ENCODE data around the gene HUNK.

The HUNK gene

DNA sequence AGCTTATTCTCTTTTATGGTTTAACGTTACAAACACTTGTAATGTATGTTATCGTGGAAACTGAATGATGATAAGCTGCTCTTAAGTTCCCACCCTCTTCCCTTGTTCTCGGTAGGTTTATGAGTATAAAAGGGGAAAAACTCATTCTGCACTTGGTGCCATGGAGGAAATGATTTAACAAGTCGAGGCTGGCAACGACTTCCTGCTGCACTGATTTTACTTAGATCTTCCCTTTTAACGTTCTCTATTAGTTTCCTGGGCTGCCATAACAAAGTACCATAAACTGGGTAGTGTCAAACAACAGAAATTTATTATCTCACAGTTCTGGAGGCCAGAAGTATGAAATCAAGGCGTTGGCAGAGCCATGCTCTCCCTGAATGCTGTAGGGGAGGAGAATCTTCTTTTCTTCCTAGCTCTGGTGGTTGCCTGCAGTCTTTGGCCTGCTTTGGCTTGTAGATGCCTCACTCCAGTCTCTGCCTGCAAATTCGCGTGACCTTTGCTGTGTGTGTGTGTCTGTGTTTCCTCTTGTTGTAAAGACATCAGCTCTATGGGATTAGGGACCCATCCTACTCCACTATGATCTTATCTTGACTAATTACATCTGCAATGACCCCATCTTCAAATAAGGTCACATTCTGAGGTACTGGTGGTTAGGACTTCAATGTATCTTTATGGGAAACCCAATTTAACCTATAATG lies 26.3 kb downstream of the HUNK start:
- no peak for DNase-seq

DNA sequence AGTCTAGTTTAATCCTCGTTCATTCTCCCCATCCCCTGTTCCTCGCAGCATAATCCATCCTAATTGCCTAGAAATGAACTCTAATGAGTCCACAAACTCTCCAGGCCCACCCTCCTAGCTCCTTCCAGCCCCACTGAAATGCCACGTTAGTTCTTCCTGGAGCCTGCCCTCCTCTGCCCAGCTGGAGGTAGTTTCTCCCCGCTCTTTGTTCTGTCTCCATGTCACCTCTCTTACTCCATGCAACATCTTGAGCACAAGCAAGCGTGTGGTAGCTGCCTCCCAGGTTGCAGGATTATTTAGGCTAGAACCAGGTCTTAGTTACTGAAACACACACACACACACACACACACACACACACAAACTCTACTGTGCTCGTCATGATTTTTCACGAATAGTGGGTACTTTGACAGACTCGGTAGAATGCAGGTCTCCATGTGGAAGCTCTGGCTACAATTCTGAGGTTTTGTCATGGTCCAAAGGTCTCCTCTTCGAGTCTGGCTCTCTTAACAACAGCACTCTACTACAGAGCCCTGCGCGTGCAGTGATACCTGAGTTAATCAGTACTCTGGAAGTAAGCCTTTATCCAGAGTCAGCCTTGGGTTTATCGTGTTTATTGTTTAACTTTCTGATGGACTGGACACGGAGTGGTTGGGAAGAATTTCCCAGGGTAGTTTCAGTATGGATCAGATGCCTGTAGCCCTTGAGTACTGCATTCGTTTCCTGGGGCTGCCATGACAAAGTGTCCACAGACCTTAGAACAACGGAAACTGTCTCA lies 27.5 kb downstream of the HUNK start:
- DNase-seq: no peak

DNA sequence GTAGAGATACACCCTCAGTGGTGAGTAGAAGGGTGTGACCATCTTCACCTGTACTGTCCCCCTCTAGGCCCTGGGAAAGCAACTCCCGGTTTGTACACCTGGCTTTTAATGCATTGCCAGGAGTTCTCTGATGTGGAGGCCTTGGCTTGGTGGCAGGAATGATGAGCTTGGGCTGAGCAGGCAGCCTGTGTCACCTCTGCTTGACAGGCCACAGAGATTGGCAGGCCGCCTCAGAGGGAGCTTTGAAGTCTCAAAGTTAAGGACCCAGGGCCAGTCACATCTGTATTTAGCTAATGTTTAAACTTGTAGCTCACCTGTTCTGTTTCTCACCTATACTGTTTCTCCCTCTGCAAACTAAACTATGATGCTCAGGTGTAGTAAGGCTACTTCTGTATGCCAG lies 28.5 kb downstream of the HUNK start:
- DNase-seq: no peak

DNA sequence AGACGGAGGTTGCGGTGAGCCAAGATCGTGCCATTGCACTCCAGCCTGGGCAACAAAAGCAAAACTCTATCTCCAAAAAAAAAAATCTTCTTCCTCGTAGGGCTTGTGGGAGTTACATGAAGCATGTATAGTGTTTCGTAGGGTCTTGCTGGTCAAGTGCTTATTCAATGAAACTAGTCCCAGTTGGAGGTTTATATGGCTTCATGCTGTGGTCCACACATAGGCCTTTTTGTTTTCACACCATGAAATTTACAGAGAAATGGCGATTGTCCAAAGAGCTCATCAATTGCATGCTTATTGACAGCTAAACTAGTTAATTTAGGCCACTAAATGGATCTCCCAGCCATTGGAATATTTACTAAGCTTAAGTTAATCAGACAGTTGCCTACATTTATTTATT lies 29.6 kb downstream of the HUNK start:
- no peak for DNase-seq

DNA sequence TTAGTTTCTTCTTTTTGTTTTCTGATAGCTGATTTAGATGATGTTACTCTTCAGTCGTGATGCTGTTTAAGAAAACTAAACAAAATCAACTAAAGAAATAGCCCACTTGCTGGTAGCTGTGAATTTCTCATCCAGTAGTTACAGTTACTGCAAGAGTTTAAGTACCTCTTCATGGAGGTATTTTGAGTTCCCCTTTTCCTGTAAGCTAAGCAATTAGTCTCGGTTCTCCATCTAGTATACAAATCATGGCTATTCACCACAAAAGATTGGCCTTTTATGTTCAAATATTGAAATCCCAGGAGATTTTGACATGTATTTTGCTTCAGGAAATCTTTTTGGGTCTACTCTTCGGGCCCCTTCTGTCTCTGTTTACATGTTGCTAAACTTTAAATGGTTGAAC lies 31.1 kb downstream of the HUNK start:
- no peak for DNase-seq

DNA sequence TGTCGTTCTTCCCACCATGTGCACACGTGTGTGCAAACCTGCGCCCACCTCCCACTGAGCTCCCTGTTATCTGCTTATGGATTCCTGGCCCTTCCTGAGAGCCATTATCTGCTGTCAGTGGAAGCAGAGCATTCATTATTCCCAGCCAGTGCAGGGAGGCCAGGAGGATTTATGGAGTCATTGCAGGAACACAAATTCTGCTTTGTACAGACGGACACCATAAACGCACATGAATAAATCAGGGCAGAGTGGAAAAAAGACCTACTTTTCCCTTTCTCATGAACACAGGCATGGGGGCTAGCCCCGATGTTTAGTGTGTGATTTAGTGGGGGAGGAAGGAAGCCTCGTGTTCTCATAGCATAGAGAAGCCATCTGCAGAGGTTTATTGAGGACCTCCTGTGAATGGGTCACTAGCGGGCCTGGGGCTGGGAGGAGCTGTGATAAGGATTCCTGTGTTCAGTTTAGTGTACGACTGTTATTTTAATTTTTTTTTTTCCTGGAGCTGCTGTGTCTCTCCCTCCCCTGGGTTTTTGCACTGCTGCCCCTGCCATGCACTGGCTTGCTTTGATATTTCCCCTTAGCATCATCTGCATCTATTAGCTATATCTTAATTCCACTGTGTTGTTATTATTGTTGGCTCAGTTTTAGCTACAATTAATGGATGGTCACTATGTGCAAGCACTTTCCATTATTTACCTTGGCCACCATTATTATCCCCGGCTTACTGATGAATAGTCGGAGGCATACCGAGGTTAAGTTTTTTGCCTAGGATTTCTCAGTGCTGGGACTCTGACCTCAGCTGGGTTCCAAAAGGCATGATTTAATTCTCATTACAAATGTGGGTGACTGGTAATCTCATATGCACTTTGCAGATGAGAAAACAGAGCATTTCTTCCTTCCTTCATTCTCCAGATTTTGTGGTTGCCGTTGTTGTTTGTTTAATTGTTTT lies 33.0 kb downstream of the HUNK start:
- no peak for DNase-seq

DNA sequence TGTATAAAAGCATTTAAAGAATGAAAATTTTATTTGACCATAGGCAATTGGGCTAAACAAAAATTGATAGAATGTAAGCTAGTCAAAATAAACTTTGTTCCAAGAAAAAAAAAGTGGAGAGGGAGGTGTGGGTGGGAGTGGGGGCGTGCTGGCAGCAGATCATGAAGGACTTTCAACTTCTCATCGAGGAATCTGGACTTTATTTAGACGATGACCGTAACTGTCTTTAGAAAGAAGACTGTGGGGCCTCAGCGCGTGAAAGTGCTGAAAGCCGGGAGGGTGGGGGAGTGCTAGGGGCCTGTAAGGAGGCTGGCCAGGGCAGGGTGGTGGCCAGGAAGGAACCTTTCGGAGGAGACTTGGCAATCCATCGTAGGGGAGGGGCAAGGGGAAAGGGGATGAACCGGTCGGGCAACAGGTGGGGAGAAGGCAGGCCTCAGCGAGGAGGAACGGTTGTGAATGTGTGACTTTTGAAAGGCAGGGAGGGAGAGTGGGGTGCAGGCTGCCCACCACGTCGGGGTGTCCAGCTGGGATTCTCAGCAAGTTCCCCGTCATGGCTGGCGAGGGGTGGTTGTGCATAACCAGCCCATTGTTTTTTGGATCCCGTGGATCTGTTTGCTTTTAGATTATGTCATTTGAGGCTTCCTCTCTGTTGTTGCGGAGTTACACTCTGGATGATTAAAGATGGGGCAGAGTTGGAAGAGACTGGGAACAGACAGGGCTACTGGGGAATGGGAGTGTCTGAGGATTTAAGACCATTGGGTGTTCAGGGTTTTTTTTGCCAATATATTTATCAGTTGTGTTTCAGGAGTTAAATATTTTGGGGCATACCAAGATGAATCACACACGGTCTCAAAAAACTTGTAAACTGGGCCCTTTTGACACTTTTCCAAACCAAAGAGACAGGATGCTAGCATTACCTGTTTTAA lies 35.5 kb downstream of the HUNK start:
- DNase-seq: no peak

DNA sequence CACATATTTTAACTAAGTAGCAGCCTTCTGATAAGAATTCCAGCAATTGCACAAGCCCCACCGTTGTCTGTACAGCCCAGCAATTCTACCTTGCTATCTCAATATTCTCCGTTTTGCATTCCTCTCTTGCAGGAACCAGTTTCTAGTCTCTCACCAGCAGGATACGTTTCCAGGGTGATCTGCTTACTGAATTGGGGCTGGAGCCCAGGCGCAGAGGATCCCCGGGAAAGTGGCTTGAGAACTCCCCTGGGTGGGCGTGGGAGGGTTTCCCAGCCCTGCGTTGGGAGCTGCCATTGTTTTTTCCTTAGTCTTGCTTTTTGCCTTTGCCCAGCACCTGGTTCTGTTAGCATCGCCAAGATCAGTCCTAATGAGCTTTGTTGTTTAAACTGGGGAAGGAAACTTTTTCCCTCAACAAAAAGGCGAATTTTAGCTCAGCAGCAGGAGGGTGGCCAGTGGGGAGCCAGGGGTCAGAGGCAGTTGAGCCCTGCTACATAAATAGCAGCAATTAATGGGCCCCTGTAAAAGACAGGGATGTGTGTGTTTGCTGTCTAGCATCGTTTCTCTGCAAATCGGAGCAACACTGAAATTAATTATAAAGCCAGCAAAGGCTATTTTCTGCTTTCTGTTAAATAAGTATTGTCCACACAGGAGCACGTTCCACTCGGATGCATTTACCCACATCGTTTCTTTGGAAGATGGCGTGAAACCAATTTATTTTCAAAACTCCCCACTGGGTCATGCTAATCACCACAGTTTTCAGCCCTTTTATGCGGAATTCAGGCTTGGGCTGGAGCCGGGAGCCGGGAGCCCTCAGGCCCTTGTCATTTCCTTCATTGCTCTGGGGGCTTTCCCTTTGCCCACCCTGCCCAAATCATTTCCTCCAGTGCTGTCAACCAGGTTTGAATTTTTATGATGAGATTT lies 36.6 kb downstream of the HUNK start:
- DNase-seq: no peak

DNA sequence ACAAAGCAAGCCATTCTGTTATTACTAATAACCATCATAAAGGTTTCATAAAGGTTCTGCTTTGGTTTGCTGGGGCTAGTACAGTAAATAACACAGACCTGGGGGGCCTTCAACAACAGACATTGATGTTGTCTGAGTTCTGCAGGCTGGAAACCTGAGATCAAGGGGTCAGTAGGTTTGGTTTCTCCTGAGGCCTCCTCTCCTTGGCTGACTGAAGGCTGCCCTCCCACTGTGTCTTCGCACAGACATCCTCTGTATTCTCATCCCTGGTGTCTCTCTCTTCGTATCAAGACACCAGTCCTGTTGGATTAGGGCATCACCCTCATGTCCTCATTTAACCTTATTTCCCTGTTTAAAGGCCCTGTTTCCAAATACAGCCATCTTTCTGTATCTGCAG lies 37.3 kb downstream of the HUNK start:
- DNase-seq: no peak

DNA sequence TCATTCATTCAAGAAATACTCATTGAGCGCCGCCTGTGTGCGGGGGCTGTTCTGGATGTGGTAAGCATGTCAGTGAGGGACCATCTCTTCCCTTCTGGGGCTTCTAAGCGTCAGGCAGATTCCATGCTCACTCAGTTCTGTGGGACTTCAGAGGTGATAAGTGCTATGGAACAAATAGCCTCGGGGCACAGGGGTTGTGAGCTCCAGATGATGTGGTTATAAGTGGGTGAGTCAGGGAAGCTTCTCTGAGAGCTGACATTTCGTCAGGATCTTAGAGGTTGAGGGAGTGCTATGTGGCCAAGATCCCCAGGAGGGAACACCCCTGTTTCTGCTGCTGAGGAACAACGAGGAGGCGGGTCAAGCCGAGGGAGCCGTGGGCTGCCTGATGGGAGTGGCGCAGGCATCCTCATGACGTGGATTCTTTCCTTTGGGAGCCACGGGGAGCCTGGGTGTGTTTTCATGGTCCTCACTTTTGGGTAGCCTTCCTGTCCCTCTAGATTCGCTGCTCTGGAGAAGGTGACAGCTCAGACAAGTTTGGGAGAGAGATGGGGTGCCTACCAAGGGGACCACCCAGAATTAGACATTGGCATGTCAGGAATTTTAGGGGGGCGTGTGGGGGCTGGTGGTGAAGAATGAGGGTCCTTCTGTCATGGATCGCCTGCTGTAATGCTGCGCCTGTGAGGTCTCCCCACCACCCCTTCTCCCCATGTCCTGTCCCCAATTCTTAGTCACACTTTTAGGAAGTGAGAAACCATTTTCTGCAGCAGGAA lies 38.5 kb downstream of the HUNK start:
- DNase-seq: no peak

DNA sequence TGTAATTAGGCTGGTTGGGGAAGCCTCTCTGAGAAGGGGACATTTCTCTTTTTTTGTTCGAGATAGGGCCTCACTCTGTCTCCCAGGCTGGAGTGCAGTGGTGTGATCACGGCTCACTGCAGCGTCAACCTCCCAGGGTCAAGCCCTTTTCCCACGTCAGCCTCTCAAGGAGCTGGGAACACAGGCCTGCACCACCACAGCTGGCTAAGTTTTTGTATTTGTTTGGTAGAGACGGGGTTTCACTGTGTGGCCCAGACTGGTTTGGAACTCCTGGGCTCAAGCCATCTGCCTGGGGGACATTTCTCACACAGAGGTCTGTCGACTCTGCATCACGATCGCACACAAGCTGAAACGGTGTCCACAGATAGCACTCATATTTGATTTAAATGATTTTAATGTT lies 39.7 kb downstream of the HUNK start:
- DNase-seq: no peak

DNA sequence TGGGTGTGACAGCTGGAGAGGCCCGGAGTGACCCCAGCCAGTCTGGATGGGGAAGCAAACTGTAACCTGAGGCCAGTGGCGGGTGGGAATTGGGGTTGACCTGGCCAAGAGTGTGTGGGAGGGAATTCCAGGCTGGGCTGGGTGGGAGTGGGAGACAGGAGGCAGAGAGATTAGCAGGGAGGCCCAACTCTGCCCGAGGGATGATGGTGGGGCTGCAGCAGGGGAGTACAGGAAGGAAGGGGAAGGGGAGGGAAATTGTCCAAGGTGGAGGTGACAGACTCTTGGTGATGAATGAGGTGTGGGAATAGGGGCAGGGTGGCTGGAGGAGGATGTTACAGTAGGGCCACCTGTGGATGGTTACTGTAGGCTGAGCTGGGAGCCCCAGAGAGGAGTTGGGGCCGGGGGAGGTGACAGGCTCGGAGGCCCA lies 40.4 kb downstream of the HUNK start:
- no peak for DNase-seq

DNA sequence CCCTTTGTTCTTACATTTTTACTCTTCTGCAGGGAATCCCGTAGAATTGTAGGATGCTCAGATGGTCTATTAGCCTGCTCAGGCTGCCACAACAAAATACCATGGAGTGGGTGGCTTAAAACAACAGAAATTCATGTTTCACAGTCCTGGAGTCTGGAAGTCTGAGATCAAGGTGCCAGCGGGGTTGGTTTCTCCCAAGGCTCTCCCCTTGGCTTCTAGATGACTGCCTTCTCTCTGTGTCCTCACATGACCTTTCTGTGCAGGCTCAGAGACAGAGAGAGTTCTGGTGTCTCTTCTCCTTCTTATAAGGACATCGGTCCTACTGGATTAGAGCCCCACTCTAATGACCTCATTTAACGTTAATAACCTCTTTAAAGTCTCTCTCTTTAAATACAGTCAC lies 41.7 kb downstream of the HUNK start:
- DNase-seq: no peak

DNA sequence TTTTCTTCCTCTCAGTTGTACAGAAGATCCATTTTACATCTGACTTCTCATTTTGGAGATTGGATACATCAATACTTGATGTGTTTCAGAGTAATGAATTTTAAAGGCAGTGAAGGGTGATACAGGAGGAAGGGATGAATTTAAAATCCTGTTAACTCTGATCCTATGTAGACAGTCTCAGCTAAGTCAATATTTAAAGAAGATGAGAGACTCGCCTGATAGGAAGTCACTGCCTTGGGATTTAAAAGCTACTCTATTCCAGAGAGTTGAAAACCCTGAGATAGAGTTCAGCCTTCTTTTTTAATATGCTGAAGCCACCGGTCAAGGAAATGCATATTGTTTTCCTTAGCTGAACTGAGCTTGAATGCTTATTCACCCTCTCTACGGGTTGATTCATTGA lies 42.7 kb downstream of the HUNK start:
- no peak for DNase-seq

DNA sequence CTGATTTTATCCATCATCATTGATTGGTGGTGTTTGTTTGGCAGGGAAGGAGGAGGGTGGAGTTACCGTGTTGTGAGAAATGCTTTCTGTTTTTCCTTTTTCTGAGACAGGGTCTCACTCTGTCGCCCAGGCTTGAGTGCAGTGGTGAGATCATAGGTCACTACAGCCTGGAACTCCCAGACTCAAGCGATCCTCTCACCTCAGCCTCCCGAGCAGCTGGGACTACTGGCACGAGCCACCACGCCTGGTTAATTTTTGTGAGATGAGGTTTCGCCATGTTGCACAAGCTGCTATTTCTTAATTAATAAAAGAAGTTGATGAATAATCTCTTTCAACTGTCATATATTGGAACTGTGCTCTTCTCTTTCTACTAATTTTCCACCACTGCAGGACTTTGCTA lies 44.3 kb downstream of the HUNK start:
- DNase-seq: no peak

DNA sequence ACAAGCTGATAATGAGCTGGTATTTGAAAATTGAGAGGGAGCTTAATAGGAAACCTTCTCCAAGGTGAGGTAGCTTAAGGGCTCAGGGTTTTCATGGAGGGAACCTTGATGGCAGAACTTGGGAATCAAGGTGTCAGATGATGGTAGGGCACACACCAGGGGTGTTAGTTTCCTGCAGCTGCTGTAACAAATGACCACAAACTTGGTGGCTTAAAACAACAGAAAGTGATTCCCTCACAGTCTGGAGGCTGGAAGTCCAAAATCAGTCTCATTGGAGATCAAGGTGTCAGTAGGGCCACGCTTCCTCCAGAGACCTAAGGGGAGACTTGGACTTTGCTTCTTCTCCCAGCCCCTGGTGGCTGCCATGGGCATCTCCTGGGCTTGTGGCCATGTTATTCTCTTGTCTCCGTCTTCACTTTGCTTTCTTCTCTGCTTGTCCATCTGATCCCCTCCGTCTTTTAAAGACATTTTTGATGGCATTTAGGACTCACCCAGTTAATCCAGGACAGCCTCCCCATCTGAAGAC lies 45.5 kb downstream of the HUNK start:
- DNase-seq: no peak

DNA sequence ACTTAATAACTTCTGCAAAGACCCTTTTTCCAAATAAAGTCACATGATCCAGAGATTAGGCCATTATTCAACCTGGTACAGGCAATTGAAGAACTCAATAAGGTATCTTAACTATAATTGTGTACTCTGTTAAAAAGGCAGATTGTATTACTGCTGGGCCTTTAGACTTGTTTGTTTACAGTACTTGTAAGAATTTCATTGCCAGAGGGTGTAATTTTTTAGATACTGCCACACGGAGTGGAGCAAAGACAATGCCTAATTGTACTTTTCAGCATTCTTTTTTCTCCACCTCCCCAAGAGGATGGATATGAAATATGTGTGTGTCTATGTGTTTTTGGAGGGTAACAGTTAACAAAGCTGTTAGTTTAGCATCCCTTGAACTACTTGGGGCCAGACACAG lies 47.5 kb downstream of the HUNK start:
- no peak for DNase-seq

DNA sequence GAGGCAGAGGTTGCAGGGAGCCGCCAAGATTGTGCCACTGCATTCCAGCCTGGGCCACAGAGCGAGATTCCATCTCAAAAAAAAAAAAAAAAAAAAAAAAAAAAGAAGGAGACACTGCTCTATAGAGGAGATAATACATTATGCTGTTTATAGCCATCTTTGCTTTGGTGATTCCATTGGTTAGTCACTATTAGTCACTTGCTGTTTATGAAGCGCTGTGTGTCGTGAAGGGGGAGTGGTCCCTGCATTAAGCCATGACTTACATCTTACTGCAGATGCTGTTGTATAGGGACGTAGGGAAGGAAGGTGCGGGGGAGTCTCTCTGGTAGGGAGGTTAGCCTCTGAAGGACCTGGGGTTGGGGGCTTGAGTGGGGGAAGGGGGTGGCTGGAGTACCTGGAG lies 48.3 kb downstream of the HUNK start:
- DNase-seq: no peak

DNA sequence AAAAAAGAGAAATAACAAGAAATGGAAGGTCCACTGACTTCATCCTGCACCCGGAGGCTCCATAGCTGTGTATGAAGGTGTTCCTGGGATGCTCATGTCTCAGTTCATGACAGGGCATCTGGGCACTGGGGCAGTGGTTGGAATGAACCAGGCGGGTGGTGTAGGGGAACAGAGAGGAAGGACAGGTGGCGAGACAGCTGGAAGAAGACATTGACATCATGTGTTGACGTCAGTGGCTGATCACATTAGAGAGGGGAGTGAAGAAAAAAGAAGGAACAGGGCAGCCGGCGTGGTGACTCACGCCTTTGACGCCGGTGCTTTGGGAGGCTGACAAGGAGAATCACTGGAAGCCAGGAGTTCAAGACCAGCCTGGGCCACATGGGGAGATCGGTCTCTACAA lies 50.1 kb downstream of the HUNK start:
- no peak for DNase-seq

DNA sequence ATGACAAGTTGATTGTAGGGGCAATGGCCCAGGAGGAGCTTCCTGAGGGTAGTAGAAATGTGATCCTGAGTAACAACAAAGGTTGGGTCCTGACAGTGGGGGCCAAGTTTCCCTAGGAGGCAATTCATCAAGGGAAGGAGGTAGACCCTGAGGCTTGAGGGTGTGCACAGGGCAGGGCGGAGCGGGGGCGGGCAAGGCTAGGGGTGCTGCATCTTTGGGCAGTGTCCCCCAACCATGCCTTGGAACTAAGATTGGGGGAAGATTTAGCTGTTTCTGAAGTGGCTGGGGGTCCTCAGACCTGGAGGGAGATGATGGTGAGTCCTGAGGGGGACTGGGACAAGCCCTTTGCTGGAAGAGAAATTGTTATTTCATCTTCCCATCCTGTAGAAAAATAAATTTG lies 50.9 kb downstream of the HUNK start:
- no peak for DNase-seq
